Measurements from ENCODE around the gene RPS6KA2.

DNA sequence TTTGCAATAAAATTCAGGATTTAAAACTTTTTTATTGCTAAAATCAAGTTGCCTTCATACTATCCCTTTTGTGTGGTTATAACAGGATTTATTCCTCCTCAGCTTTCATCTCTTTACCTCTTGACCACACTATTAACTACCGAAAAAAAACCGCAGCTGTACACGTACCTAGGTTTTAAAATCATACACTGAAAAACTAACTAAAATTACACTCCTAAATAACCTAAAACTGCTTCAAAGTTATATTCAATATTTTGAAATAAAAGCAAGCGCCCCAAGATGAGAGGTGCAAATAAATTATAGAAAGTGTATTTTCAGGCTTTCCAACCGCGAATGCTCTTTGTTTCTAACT lies 245.7 kb downstream of the RPS6KA2 start:
- TF ChIP-seq CTCF (IDR thresholded peaks at IDR 0.05) (no peak), POLR2A (IDR thresholded peaks at IDR 0.05) (no peak)

All from testis (tissue), 2 donors.